Measurements from ENCODE around the gene STK32C.
"Not testable (repeated sequence)": the region's sequence is repeated elsewhere in the genome, so short reads cannot be mapped to it uniquely, and the experiment has no call there.

The STK32C gene

GRCh38 chr10:132299371-132300336 lies 8.1 kb downstream of the STK32C start:
- no peak for DNase-seq

DNA sequence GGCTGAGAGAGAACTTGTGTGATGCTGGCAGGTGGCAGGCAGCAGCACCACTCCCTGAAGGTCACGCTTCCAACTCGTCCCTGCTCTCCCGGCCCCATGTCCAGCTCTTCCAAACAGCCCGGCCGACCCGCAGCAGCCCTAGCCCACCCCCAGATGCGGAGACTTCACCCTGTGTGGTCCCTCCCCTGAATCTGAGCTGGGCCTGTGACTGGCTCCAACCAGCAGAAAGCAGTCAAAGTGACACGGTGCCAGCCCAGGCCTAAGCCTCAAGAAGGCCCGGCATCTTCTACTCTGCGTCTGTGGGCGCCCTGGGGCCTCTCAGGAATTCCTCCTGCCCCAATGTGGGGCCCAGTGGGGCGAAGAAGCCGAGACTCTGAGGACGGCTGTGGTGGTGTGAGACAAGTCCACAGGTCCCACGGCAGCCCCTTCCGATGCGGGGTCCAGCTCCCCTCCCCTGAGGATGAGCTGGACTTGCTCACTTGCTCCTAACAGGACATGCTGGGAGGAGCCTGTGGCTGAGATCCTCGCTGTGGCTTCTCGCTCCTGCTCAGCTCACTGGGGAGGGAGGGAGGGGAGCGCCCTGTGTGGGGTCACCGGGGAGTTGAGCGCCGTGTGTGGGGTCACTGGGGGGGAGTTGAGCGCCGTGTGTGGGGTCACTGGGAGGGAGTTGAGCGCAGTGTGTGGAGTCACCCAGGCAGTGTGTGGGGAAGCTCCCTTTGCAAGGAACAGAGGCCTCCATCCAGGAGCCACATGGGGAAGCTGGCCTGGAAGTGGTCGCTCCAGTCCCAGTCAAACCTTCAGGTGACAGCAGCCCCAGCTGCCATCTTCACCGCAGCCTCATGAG lies 9.5 kb downstream of the STK32C start:
- no peak for DNase-seq

DNA sequence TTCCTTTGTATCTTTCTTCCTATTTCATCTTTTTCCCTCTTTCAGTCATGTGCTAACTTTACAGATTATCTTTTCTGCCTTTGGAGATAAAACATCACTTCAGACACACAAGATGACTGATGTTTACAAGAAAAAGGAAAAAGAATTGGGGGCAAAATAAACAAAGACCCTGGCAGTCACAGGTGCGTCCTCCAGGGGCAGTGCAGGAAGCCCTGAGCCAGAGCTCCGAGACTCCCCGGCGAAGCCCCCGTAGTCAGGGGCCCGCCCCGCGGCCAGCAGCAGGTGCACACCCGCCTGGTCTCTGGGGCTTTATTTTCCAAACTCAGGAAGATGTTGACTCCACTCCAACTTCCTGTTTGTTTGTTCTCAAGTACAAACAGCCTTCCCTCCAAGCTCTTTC lies 10.2 kb downstream of the STK32C start:
- DNase-seq = peak; percentile 31

DNA sequence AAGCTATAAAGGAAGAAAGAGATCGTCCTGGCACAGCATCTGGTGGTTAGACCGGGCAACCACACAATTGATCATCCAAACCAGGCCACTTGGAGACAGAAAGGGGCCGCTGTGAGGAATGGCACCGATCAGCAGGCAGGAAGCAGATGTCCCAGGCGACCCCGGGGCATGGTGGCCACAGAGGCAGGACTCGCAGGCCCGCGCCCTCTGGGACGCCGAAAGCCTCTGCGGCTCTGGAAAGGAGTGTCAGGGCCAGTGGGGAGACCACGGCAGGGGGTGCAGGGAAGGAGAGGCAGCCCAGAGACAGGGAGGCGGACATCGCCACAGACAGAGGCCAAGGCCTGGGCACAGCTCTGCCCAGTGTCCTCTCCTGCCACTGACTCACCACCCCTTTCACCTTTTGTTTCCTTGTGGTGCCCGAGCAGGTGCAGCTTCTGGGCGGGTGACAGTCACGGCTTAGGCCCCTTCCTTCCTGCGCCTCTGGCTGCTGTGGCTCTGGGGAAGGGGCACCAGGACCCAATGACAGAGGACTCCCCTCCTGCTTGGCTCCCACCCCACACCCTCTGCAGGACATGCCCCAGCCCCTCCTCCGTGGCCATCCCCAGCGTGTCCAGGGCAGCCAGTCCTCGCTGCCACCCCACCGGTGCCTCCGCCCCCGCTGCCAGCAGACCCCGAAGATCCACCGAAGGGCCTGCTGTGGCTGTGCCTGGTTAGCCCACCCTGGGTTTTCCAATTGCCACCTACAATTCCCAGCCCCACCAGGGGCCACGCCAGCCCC lies 10.9 kb downstream of the STK32C start:
- DNase-seq = no peak

DNA sequence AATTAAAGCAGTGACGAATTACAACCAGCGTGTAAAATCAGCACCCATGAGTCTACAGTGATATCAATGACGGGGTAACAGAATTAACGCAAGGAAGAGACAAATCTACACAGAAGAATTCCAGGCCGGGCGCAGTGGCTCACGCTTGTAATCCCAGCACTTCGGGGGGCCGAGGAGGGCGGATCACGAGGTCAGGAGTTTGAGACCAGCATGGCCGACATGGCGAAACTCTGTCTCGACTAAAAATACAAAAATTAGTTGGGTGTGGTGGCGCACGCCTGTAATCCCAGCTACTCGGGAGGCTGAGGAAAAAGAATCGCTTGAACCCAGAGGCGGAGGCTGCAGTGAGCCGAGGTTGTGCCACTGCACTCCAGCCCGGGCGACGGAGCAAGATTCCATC lies 12.3 kb downstream of the STK32C start:
- not testable (repeated sequence) for DNase-seq

DNA sequence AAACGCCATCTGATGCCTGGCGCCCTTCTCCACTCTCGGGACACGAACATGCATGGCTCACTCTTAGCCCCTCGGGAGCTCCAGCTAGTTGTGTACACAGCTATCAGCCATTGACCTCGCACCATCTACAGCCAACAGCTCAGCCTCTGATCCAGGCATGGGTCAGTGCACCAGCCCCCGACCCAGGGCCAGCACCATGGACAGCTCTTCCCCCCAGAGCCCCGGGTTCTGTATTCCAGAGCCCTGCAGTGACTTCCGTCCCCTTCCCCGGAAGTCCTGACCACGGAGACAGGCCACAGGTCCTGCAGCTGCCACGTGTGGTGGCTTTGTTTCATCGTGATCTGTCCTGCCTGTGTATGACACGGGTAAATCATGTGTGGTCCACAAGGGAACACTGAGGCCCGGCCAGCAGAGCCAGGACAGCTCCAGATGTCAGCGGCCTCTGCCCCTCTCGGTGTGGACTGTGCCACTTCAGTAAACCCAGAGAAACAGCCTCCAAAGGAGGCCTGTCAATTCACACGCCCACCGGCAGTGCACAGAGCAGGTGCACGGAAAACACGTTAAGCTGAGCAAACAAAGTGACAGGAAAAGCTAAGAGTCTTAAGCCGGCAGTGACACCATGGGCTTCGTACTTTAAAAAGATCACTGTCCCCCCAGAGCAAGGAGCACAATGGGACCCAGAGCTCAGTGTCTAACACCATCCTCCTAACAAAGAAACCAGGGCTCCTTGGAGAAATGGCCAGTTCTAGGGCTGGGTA lies 13.0 kb downstream of the STK32C start:
- DNase-seq = no peak

DNA sequence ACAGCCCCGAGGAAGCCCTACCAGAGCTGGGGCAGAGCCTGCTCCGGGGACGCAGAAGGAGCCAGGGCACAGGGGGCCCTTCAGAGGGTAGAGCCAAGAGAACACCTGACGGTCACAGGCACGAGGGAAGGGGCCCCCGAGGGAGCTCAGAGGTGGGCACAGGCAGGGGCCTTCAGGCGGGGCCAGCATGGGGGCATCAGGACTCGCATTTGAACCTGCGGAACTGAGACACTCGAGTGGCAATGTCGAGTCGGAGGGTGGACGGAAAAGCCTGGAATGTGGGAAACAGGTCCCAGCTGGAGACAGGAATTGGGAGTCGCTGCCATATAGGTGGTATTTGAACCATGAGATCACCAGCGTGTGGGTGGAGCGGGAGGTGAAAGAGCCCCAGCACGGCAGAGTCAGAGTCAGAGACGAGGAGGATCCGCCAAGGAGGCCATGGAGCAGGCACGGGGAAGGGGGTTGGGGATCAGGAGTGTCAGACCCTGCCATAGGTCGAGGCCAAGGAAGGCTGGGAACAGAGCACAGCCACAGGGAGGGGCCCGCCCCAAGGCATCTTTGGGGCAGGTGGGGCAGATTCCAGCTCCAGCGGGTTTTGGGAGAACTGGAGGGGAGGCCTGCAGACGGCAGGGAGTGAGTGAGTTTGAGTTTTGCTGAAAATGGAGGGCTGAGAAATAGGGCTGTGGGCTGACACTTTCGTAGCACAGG lies 13.8 kb downstream of the STK32C start:
- no peak for DNase-seq

GRCh38 chr10:132293201-132293812 lies 14.4 kb downstream of the STK32C start:
- DNase-seq = no peak

GRCh38 chr10:132292287-132293200 lies 15.2 kb downstream of the STK32C start:
- DNase-seq = no peak

GRCh38 chr10:132291826-132292225 lies 15.9 kb downstream of the STK32C start:
- no peak for DNase-seq

DNA sequence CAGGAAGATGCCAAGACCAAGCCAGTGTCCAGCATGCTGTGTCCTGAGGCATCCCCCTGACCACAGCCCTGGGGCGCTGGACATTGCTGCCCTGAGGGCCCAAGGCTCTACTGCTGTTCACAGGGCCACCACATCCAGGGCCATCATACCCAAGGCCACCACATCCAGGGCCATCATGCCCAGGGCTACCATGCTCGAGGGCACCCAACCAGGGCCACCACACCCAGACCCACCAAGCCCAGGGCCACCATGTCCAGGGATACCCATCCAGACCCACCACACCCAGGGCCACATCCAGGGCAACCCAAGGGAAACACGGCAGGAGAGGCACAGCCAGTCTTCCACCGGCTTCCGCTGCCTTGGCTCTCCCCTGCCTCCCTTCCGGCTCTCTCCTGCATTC lies 17.1 kb downstream of the STK32C start:
- DNase-seq = no peak

- no peak for DNase-seq
Observed at GRCh38 chr10:132289439-132289838, 18.3 kb downstream of the STK32C start.

GRCh38 chr10:132283604-132284382 lies 24.0 kb downstream of the STK32C start:
- no peak for DNase-seq

DNA sequence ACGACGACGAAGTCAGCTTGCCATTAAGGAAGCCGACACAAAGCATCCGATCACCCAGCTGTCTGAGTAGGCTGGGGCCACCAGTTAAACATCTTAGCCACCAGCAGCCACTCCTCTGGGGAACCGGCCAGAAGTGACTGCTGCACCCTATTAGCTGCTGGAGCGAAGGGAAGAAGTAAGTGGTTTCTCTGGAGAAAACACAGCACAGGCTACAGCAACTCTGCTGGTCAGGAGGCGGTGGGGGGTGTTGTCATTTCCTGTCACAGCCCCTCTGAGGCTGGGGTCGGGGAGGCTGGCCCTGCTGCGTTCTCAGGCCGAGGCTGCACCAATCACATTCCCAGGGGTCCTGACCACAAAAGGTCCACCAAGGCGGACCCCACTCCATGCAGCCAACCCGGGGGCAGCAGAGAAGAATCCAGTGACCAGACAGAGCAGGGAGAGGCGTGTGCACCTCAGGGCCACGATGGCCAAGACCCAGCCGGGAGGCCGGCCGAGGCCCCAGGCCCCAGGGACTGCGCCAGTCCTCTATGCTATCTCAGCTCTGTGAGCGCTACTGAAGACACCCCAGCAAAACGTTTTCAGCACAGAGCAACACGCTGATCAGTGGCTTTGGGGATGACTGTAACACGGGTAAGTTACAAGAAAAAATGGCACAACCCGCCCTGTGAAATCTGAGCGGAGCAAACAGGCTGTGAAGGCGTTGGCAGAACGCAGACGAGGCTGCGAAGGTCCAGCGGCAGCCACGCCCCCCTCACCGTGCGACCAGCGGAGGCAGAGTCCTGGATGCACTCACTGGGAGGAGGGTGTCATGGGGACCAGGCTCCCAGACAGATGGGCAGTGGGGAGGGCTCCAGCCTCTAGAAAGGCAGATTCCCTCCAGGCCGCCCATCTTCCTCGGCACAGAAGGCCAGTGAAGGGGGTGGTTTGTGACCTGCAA lies 24.8 kb downstream of the STK32C start:
- DNase-seq = no peak

DNA sequence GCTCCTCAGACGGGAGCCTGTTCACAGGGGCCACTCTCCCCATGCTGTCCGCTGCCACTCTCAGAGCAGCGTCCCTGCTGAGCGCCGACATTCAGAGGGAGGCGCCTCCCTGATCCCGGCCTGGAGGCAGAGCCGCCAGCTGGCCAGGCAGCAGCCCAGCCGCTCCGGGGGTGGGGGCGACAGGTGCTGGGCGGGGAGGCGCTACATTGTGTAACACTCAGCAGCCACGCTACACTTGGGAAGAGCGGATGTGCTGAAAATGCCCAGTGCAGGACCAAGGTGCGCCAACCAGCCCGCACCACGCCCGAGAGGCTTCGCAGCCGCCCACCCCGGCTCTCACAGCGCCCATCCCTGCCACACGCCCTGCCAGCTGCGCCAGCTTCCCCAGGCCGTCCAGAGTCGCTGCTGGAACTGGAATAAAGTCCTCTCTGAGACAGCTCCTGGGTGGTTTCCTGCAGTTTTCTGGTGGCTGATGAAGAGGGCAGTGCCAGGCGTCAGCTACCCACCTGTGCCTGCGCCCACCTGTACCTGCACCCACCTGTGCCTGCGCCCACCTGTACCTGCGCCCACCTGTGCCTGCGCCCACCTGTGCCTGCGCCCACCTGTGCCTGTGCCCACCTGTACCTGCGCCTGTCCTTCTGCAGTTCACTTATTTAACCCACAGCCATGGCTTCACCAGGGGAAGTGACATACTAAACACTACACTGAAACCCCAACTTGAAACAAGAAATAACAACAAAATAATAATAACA lies 25.7 kb downstream of the STK32C start:
- DNase-seq = peak; percentile 74

- DNase-seq = no peak
Observed at GRCh38 chr10:132280646-132281074, 27.1 kb downstream of the STK32C start.
